ENCODE data around the gene LAMA4. TPM values are rescaled to one million over a fixed set of nuclear protein-coding genes. Genes with fewer than 3 reads are reported as not detected.

The LAMA4 gene
- total RNA-seq, 5 donors from 2014 or later (not counting 1 experiment from before 2014, with no cell fraction given) = 0.25 to 0.85 (median 0.56) TPM; not detected in 2

- Histone ChIP-seq H3K27ac (ENCODE audit: low read length) (no peak overlapping the region), H3K27me3 (replicated peaks in 1 of 2; ENCODE audit: control insufficient read depth in 2 of 2, extremely low read depth in 1 of 2, insufficient read depth in 2 of 2, low read length in 1 of 2) (peaks cover 0 to 5% of the 10 kb centered on the region in 2 experiments), H3K4me1 (ENCODE audit: control insufficient read depth in 1 of 2, extremely low read depth in 1 of 2, insufficient read depth in 2 of 2, low read length in 2 of 2) (no peaks in the 10 kb centered on the region), H3K4me3 (ENCODE audit: control insufficient read depth in 1 of 2, extremely low read depth in 1 of 2, low read length in 1 of 2) (no peak overlapping the region), H3K36me3 (ENCODE audit: control insufficient read depth in 2 of 2, extremely low read depth in 1 of 2, insufficient read depth in 1 of 2, low read length in 1 of 2) (no peaks in the 10 kb centered on the region), H3K9me3 (no peaks in the 10 kb centered on the region)
- Mint-ChIP-seq H3K9me3 (peaks cover 4% of the 10 kb centered on the region in 3 donors), H3K36me3 (no peaks in the 10 kb centered on the region), H3K27ac (no peak overlapping the region), H3K4me3 (no peak overlapping the region), H3K27me3 (peaks cover 19 to 23% of the 10 kb centered on the region in 2 donors), H3K4me1 (no peaks in the 10 kb centered on the region)
- DNase-seq = no peak
- POLR2A ChIA-PET = no interaction called here
- WGBS (ENCODE audit: insufficient coverage) = 67% methylated on average over 1 of the region's 3 CpGs
- CTCF ChIA-PET = interaction anchor here in 1 of 2 donors (1.8 kb wide), 1 partner anchor 15 kb away, joined by 5 read pairs; no protein-coding TSS in a partner anchor
- no peak for ATAC-seq (replicated peaks in 1 of 4)
Observed at GRCh38 chr6:112195166-112195565, 59.2 kb downstream of the LAMA4 start.

GRCh38 chr6:112194511-112194910 is 59.9 kb downstream of the LAMA4 start:
- H3K27ac Mint-ChIP-seq = no peak overlapping the region
- H3K9me3 ChIP-seq = no peaks in the 10 kb centered on the region
- no peaks in the 10 kb centered on the region for H3K36me3 ChIP-seq (ENCODE audit: control insufficient read depth in 2 of 2, extremely low read depth in 1 of 2, insufficient read depth in 1 of 2, low read length in 1 of 2)
- H3K27me3 Mint-ChIP-seq = peaks cover 14 to 25% of the 10 kb centered on the region in 2 donors
- POLR2A ChIA-PET = no interaction called here
- CTCF ChIA-PET = interaction anchor here in 1 of 2 donors (1.8 kb wide), 1 partner anchor 14 kb away, joined by 5 read pairs; no protein-coding TSS in a partner anchor
- no peak overlapping the region for H3K27ac ChIP-seq (ENCODE audit: low read length)
- WGBS (ENCODE audit: insufficient coverage) = no CpG with 5 or more reads among the region's 1 CpG
- H3K36me3 Mint-ChIP-seq = no peaks in the 10 kb centered on the region
- H3K27me3 ChIP-seq (replicated peaks in 1 of 2; ENCODE audit: control insufficient read depth in 2 of 2, extremely low read depth in 1 of 2, insufficient read depth in 2 of 2, low read length in 1 of 2) = peaks cover 0 to 5% of the 10 kb centered on the region in 2 experiments
- H3K4me3 ChIP-seq (ENCODE audit: control insufficient read depth in 1 of 2, extremely low read depth in 1 of 2, low read length in 1 of 2) = no peak overlapping the region
- no peaks in the 10 kb centered on the region for H3K9me3 Mint-ChIP-seq
- no peak overlapping the region for H3K4me3 Mint-ChIP-seq
- no peak for DNase-seq
- no peaks in the 10 kb centered on the region for H3K4me1 ChIP-seq (ENCODE audit: control insufficient read depth in 1 of 2, extremely low read depth in 1 of 2, insufficient read depth in 2 of 2, low read length in 2 of 2)
- ATAC-seq (replicated peaks in 1 of 4) = no peak
- H3K4me1 Mint-ChIP-seq = no peaks in the 10 kb centered on the region

- H3K27me3 Mint-ChIP-seq = peaks cover 7 to 25% of the 10 kb centered on the region in 2 donors
- DNase-seq (no peak), ATAC-seq (replicated peaks in 1 of 4) (no peak)
- no peaks in the 10 kb centered on the region for H3K36me3 ChIP-seq (ENCODE audit: control insufficient read depth in 2 of 2, extremely low read depth in 1 of 2, insufficient read depth in 1 of 2, low read length in 1 of 2)
- H3K36me3 Mint-ChIP-seq = no peaks in the 10 kb centered on the region
- no peaks in the 10 kb centered on the region for H3K4me1 ChIP-seq (ENCODE audit: control insufficient read depth in 1 of 2, extremely low read depth in 1 of 2, insufficient read depth in 2 of 2, low read length in 2 of 2)
- no peak overlapping the region for H3K27ac ChIP-seq (ENCODE audit: low read length)
- H3K4me3 Mint-ChIP-seq = no peak overlapping the region
- H3K27me3 ChIP-seq (replicated peaks in 1 of 2; ENCODE audit: control insufficient read depth in 2 of 2, extremely low read depth in 1 of 2, insufficient read depth in 2 of 2, low read length in 1 of 2) = peaks cover 0 to 5% of the 10 kb centered on the region in 2 experiments
- no peak overlapping the region for H3K4me3 ChIP-seq (ENCODE audit: control insufficient read depth in 1 of 2, extremely low read depth in 1 of 2, low read length in 1 of 2)
- CTCF ChIA-PET = interaction anchor here (0.6 kb wide), 2 partner anchors 541 to 1654 kb away, joined by 3 read pairs; no protein-coding TSS in a partner anchor
- H3K4me1 Mint-ChIP-seq = no peaks in the 10 kb centered on the region
- no peaks in the 10 kb centered on the region for H3K9me3 Mint-ChIP-seq
- WGBS (ENCODE audit: insufficient coverage) = no CpG with 5 or more reads among the region's 1 CpG
- no peaks in the 10 kb centered on the region for H3K9me3 ChIP-seq
- POLR2A ChIA-PET = no interaction called here
- H3K27ac Mint-ChIP-seq = no peak overlapping the region
Observed at GRCh38 chr6:112193535-112194051, 60.8 kb downstream of the LAMA4 start.

- POLR2A ChIA-PET = no interaction called here
- no peaks in the 10 kb centered on the region for H3K36me3 Mint-ChIP-seq
- H3K9me3 Mint-ChIP-seq = no peaks in the 10 kb centered on the region
Observed at GRCh38 chr6:112193117-112193516, 61.2 kb downstream of the LAMA4 start.

GRCh38 chr6:112191509-112192020 is 62.8 kb downstream of the LAMA4 start:
- Histone ChIP-seq H3K4me3 (ENCODE audit: control insufficient read depth in 1 of 2, extremely low read depth in 1 of 2, low read length in 1 of 2) (no peak overlapping the region), H3K4me1 (ENCODE audit: control insufficient read depth in 1 of 2, extremely low read depth in 1 of 2, insufficient read depth in 2 of 2, low read length in 2 of 2) (no peaks in the 10 kb centered on the region), H3K36me3 (ENCODE audit: control insufficient read depth in 2 of 2, extremely low read depth in 1 of 2, insufficient read depth in 1 of 2, low read length in 1 of 2) (no peaks in the 10 kb centered on the region), H3K27ac (ENCODE audit: low read length) (no peak overlapping the region), H3K27me3 (replicated peaks in 1 of 2; ENCODE audit: control insufficient read depth in 2 of 2, extremely low read depth in 1 of 2, insufficient read depth in 2 of 2, low read length in 1 of 2) (peaks cover 0 to 9% of the 10 kb centered on the region in 2 experiments), H3K9me3 (no peaks in the 10 kb centered on the region)
- Mint-ChIP-seq H3K27ac (no peak overlapping the region), H3K4me1 (peaks cover 1 to 6% (median 1%) of the 10 kb centered on the region in 3 donors), H3K27me3 (peaks cover 17 to 20% of the 10 kb centered on the region in 2 donors), H3K4me3 (no peak overlapping the region), H3K9me3 (no peaks in the 10 kb centered on the region), H3K36me3 (no peaks in the 10 kb centered on the region)
- WGBS (ENCODE audit: insufficient coverage) = 90% methylated on average over 5 of the region's 7 CpGs
- ATAC-seq (replicated peaks in 1 of 4) (no peak), DNase-seq (no peak)
- POLR2A ChIA-PET = interaction anchor here in 1 of 2 donors (0.5 kb wide), 1 partner anchor 124 kb away, joined by 3 read pairs; no protein-coding TSS in a partner anchor
- CTCF ChIA-PET = interaction anchor here in 1 of 2 donors (1.3 kb wide), 1 partner anchor 8 kb away, joined by 4 read pairs; no protein-coding TSS in a partner anchor

More at GRCh38 chr6:112193117-112193516, 61.2 kb downstream of the LAMA4 start:
- Histone ChIP-seq H3K4me3 (ENCODE audit: control insufficient read depth in 1 of 2, extremely low read depth in 1 of 2, low read length in 1 of 2) (no peak overlapping the region), H3K27me3 (replicated peaks in 1 of 2; ENCODE audit: control insufficient read depth in 2 of 2, extremely low read depth in 1 of 2, insufficient read depth in 2 of 2, low read length in 1 of 2) (peaks cover 0 to 5% of the 10 kb centered on the region in 2 experiments), H3K9me3 (no peaks in the 10 kb centered on the region), H3K27ac (ENCODE audit: low read length) (no peak overlapping the region), H3K4me1 (ENCODE audit: control insufficient read depth in 1 of 2, extremely low read depth in 1 of 2, insufficient read depth in 2 of 2, low read length in 2 of 2) (no peaks in the 10 kb centered on the region), H3K36me3 (ENCODE audit: control insufficient read depth in 2 of 2, extremely low read depth in 1 of 2, insufficient read depth in 1 of 2, low read length in 1 of 2) (no peaks in the 10 kb centered on the region)
- Mint-ChIP-seq H3K4me1 (peaks cover 0 to under 1% (median 0%) of the 10 kb centered on the region in 3 donors), H3K27me3 (peaks cover 10 to 20% of the 10 kb centered on the region in 2 donors), H3K27ac (no peak overlapping the region), H3K4me3 (no peak overlapping the region)
- ATAC-seq (replicated peaks in 1 of 4) (no peak), DNase-seq (no peak)
- CTCF ChIA-PET = interaction anchor here in 1 of 2 donors (0.6 kb wide), 1 partner anchor 540 kb away, joined by 3 read pairs; no protein-coding TSS in a partner anchor

- H3K27me3 Mint-ChIP-seq = peaks cover 20 to 21% of the 10 kb centered on the region in 2 donors
- H3K36me3 Mint-ChIP-seq = no peaks in the 10 kb centered on the region
- POLR2A ChIA-PET = no interaction called here
- Histone ChIP-seq H3K36me3 (ENCODE audit: control insufficient read depth in 2 of 2, extremely low read depth in 1 of 2, insufficient read depth in 1 of 2, low read length in 1 of 2) (no peaks in the 10 kb centered on the region), H3K27me3 (replicated peaks in 1 of 2; ENCODE audit: control insufficient read depth in 2 of 2, extremely low read depth in 1 of 2, insufficient read depth in 2 of 2, low read length in 1 of 2) (peaks cover 0 to 12% of the 10 kb centered on the region in 2 experiments), H3K4me1 (ENCODE audit: control insufficient read depth in 1 of 2, extremely low read depth in 1 of 2, insufficient read depth in 2 of 2, low read length in 2 of 2) (no peaks in the 10 kb centered on the region), H3K9me3 (no peaks in the 10 kb centered on the region), H3K4me3 (ENCODE audit: control insufficient read depth in 1 of 2, extremely low read depth in 1 of 2, low read length in 1 of 2) (no peak overlapping the region), H3K27ac (ENCODE audit: low read length) (no peak overlapping the region)
- no peak overlapping the region for H3K27ac Mint-ChIP-seq
- peaks cover 1 to 6% (median 1%) of the 10 kb centered on the region in 3 donors for H3K4me1 Mint-ChIP-seq
- CTCF ChIA-PET = interaction anchor here in 1 of 2 donors (0.9 kb wide), 1 partner anchor 650 kb away, joined by 3 read pairs; no protein-coding TSS in a partner anchor
- H3K9me3 Mint-ChIP-seq = no peaks in the 10 kb centered on the region
- ATAC-seq (replicated peaks in 1 of 4) (no peak), DNase-seq (no peak)
- H3K4me3 Mint-ChIP-seq = no peak overlapping the region
- no CpG with 5 or more reads among the region's 1 CpG for WGBS (ENCODE audit: insufficient coverage)
Observed at GRCh38 chr6:112190164-112190563, 64.2 kb downstream of the LAMA4 start.
